HCT116 (cell line): ENCODE measurements around the gene STK25. TPM values are rescaled to one million over a fixed set of nuclear protein-coding genes. Genes with fewer than 3 reads are reported as not detected.

Source experiments
- ATAC-seq: fragments of 200-7000 bp; cut with Tn5 transposase; 2 replicates; pipeline ENCODE4 v1.9.1; 2020; ENCODE audit warnings: mild to moderate bottlenecking, moderate library complexity
- BruUV-seq: library from RNA; stranded (reverse); fragments of 400-500 nt; replicated peaks from 2 replicates; lab custom pipeline; 2021; lab: Mats Ljungman, UMichigan
- CTCF ChIA-PET: fragments of 300-600 bp; sonication (Branson Sonifier 250); formaldehyde crosslinking; loops from one replicate; lab custom pipeline; 2021; ENCODE audit warnings: antibody characterized with exemption; lab: Charles Lee
- POLR2A ChIA-PET: fragments of 300-600, 350-600 bp; sonication (Branson Sonifier 250); formaldehyde crosslinking; loops from one replicate; lab custom pipeline; 2021; ENCODE audit warnings: antibody characterized with exemption; lab: Charles Lee
- RAD21 ChIA-PET, 2 experiments: fragments of 300-600 bp; sonication (Branson Sonifier 250); formaldehyde crosslinking; loops; one replicate each; lab custom pipeline; 2023; ENCODE audit warnings: low total read pairs in 2 of 2; ENCODE audit not compliant: uncharacterized antibody in 2 of 2, unreplicated experiment in 2 of 2, low non-redundant PET in 1 of 2; lab: Charles Lee
- DNase-seq: peaks from one replicate; pipeline ENCODE4 v3.0.0-alpha.2; 2010; ENCODE audit warnings: low read depth, low spot score
- H2AFZ ChIP-seq: fragments of 200-600 bp; shearing (Covaris generic), sonication (generic); 2 replicates; pipeline ENCODE4 v1.6.1; 2017; ENCODE audit warnings: low read depth, mixed run types, mixed read lengths, antibody characterized with exemption, low read length; ENCODE audit not compliant: poor library complexity, severe bottlenecking
- H3K27ac ChIP-seq: 2 replicates; pipeline ENCODE4 v1.5.1; 2012; ENCODE audit warnings: low read depth, low read length
- H3K27me3 ChIP-seq: fragments of 200-600 bp; sonication (generic); 2 replicates; pipeline ENCODE4 v1.6.1; 2016; ENCODE audit warnings: mixed run types, low read length, mixed read lengths; ENCODE audit not compliant: insufficient read depth
- H3K36me3 ChIP-seq, 2 experiments: fragments of 200-500 bp in 1 of 2; fragments of 200-600 bp in 1 of 2; sonication (Bioruptor generic) in 1 of 2; sonication (generic) in 1 of 2; 2 replicates each; pipeline versions ENCODE4 v1.5.1 to v1.6.1; 2014 to 2016; ENCODE audit warnings: low read length in 2 of 2, inconsistent platforms in 1 of 2, mixed read lengths in 1 of 2, mixed run types in 1 of 2; ENCODE audit not compliant: insufficient read depth in 2 of 2, control insufficient read depth in 1 of 2
- H3K4me1 ChIP-seq, 2 experiments: fragments of 200-600 bp in 1 of 2; sonication (generic) in 1 of 2; 2 replicates each; pipeline versions ENCODE4 v1.5.1 to v1.6.1; 2012 to 2017; ENCODE audit warnings: low read length in 2 of 2, inconsistent platforms in 1 of 2, mild to moderate bottlenecking in 1 of 2, mixed read lengths in 1 of 2, mixed run types in 1 of 2, moderate library complexity in 1 of 2; ENCODE audit not compliant: insufficient read depth in 2 of 2, control insufficient read depth in 1 of 2
- H3K4me2 ChIP-seq: fragments of 200-600 bp; sonication (generic); 2 replicates; pipeline ENCODE4 v1.6.1; 2017; ENCODE audit warnings: mixed run types, low read length, mixed read lengths
- H3K4me3 ChIP-seq, 2 experiments: fragments of 200-600 bp in 1 of 2; sonication (generic) in 1 of 2; replicated peaks in 1 of 2; 2 replicates each; pipeline ENCODE4 v1.5.1; 2011 to 2016; ENCODE audit warnings: low read length in 2 of 2, control low read depth in 1 of 2, low read depth in 1 of 2, mild to moderate bottlenecking in 1 of 2, mixed read lengths in 1 of 2, mixed run types in 1 of 2
- H3K79me2 ChIP-seq: fragments of 200-600 bp; sonication (generic); 2 replicates; pipeline ENCODE4 v1.6.1; 2017; ENCODE audit warnings: mild to moderate bottlenecking, mixed run types, low read length, moderate library complexity, mixed read lengths; ENCODE audit not compliant: insufficient read depth
- H3K9ac ChIP-seq: fragments of 200-600 bp; sonication (generic); 2 replicates; pipeline ENCODE4 v1.6.1; 2016; ENCODE audit warnings: low read length, mixed read lengths
- H3K9me2 ChIP-seq: fragments of 200-600 bp; sonication (generic), shearing (Covaris generic); 2 replicates; pipeline ENCODE4 v1.6.1; 2017; ENCODE audit warnings: mixed run types, mild to moderate bottlenecking, moderate library complexity; ENCODE audit not compliant: insufficient read depth
- H3K9me3 ChIP-seq, 2 experiments: fragments of 200-500 bp in 1 of 2; fragments of 200-600 bp in 1 of 2; sonication (Bioruptor generic) in 1 of 2; sonication (generic) in 1 of 2; 2 replicates each; pipeline ENCODE4 v1.6.1; 2014 to 2017; ENCODE audit warnings: low read length in 2 of 2, mixed read lengths in 2 of 2, inconsistent platforms in 1 of 2, low read depth in 1 of 2, mild to moderate bottlenecking in 1 of 2, mixed run types in 1 of 2, moderate library complexity in 1 of 2; ENCODE audit not compliant: control insufficient read depth in 1 of 2, insufficient read depth in 1 of 2
- H4K20me1 ChIP-seq: fragments of 200-600 bp; sonication (generic), shearing (Covaris generic); 2 replicates; pipeline ENCODE4 v1.6.1; 2017; ENCODE audit warnings: mixed run types, mild to moderate bottlenecking, moderate library complexity; ENCODE audit not compliant: insufficient read depth
- CEBPB ChIP-seq: IDR thresholded peaks from 2 replicates; pipeline ENCODE4 v1.6.1; 2012; ENCODE audit warnings: low read depth
- EGR1 ChIP-seq: IDR thresholded peaks from 2 replicates; pipeline ENCODE4 v1.6.1; 2012; ENCODE audit warnings: low read depth
- ELF1 ChIP-seq: IDR thresholded peaks from 2 replicates; pipeline ENCODE4 v1.6.1; 2012; ENCODE audit warnings: low read depth, borderline replicate concordance
- FOSL1 ChIP-seq: IDR thresholded peaks from 2 replicates; pipeline ENCODE4 v1.6.1; 2012; ENCODE audit warnings: low read depth
- POLR2AphosphoS5 ChIP-seq: IDR thresholded peaks from 2 replicates; pipeline ENCODE4 v1.6.1; 2011; ENCODE audit warnings: mild to moderate bottlenecking, low read depth, low read length, moderate library complexity
- RAD21 ChIP-seq: IDR thresholded peaks from 2 replicates; pipeline ENCODE4 v1.6.1; 2012; ENCODE audit warnings: low read depth, mild to moderate bottlenecking
- YY1 ChIP-seq: IDR thresholded peaks from 2 replicates; pipeline ENCODE4 v1.6.1; 2011; ENCODE audit warnings: low read length, low read depth, moderate library complexity, mild to moderate bottlenecking; ENCODE audit not compliant: insufficient replicate concordance; ENCODE audit errors: extremely low read depth
- ZFX ChIP-seq: fragments of 450-650 bp; IDR thresholded peaks from 2 replicates; pipeline ENCODE4 v1.6.1; 2017
- ZNF274 ChIP-seq: fragments of 200-500 bp; sonication (Bioruptor generic); IDR thresholded peaks from 2 replicates; pipeline ENCODE4 v1.6.1; 2014; ENCODE audit warnings: mild to moderate bottlenecking, low read depth, low read length, inconsistent platforms
- intact Hi-C: fragments of 100-400 bp; cut with micrococcal nuclease; formaldehyde crosslinking; loops from 2 replicates; pipeline ENCODE4 v1.10.0; 2022
- total RNA-seq: library from RNA; stranded (reverse); gene quantifications from one replicate; pipeline ENCODE4 v1.2.1, GENCODE V29; 2021; ENCODE audit not compliant: unreplicated experiment
- TF ChIP-seq, protein P1 (sequence below): IDR thresholded peaks from 2 replicates; pipeline ENCODE4 v1.6.1; 2012; ENCODE audit warnings: low read depth
- TF ChIP-seq, protein P2 (sequence below): IDR thresholded peaks from 2 replicates; pipeline ENCODE4 v1.6.1; 2012
- TF ChIP-seq, protein P3 (sequence below), 3 experiments: fragments of 200-600 bp in 1 of 3; sonication (generic) in 1 of 3; IDR thresholded peaks in 2 of 3; conservative IDR thresholded peaks in 1 of 3; 2 replicates each; pipeline ENCODE4 v1.5.1; 2012 to 2017; ENCODE audit warnings: low read depth in 2 of 3, low read length in 2 of 3, antibody characterized with exemption in 1 of 3, borderline replicate concordance in 1 of 3, control low read depth in 1 of 3, mild to moderate bottlenecking in 1 of 3, mixed read lengths in 1 of 3, mixed run types in 1 of 3, moderate library complexity in 1 of 3; ENCODE audit not compliant: insufficient read depth in 1 of 3

The STK25 gene
- total RNA-seq, 1 experiment from 2014 or later = 160 TPM

DNA sequence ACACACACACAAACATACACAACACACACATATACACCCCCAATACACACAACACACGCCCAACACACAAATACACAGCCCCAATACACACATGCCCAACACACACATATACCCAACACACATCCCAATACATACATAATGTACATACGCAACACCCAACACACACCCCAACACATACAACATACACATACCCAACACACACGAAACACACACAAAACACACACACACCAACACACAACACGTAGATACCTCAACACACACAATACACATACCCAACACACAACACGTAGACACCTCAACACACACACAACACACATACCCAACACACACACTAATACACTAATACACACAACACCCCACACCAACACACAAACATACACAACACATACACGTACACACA lies 8.9 kb upstream of the STK25 start:
- ChIA-PET CTCF (no interaction called here), RAD21 (no interaction called here), POLR2A (no interaction called here)
- no peak overlapping the region for H3K9ac ChIP-seq
- H3K4me1 ChIP-seq = no peaks in the 10 kb centered on the region
- DNase-seq = no peak
- no peak overlapping the region for H3K4me3 ChIP-seq
- no peak overlapping the region for H3K4me2 ChIP-seq
- H3K27me3 ChIP-seq = no peaks in the 10 kb centered on the region
- H3K9me3 ChIP-seq = peaks cover 0 to 6% of the 10 kb centered on the region in 2 experiments; a peak in 1 of 4 replicates
- no peak overlapping the region for H3K27ac ChIP-seq
- no peaks in the 10 kb centered on the region for H3K79me2 ChIP-seq
- no peak for ATAC-seq
- no peaks in the 10 kb centered on the region for H3K9me2 ChIP-seq
- intact Hi-C loops = no loop called here
- BruUV-seq = no TSS peak
- H2AFZ ChIP-seq = no peak overlapping the region
- H3K36me3 ChIP-seq = no peaks in the 10 kb centered on the region
- no peak for TF ChIP-seq FOSL1
- H4K20me1 ChIP-seq = no peaks in the 10 kb centered on the region

DNA sequence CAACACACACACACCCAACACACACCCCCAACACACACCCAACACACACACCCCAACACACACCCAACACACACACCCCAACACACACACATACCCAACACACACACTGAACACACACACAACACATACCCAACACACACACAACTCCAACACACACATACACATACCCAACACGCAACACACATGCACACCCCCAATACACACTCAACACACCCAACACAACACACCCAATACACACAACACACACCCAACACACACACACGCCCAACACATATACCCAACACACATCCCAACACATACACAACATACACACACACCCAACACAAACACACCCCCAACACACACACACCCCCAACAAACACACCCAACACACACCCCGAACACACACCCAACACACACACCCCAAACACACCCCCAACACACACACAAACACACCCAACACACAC lies 8.2 kb upstream of the STK25 start:
- Histone ChIP-seq H3K27me3 (no peaks in the 10 kb centered on the region), H3K4me2 (no peak overlapping the region), H2AFZ (no peak overlapping the region), H3K79me2 (no peaks in the 10 kb centered on the region), H3K9me3 (peaks cover 0 to 6% of the 10 kb centered on the region in 2 experiments; a peak in 1 of 4 replicates), H3K4me3 (no peak overlapping the region), H3K27ac (no peak overlapping the region), H3K4me1 (no peaks in the 10 kb centered on the region), H4K20me1 (no peaks in the 10 kb centered on the region), H3K9me2 (no peaks in the 10 kb centered on the region), H3K9ac (no peak overlapping the region), H3K36me3 (no peaks in the 10 kb centered on the region)
- ChIA-PET RAD21 (no interaction called here), CTCF (no interaction called here), POLR2A (interaction anchor here (1.2 kb wide), 1 partner anchor 38 kb away, joined by 3 read pairs; no protein-coding TSS in a partner anchor)
- intact Hi-C loops = no loop called here
- ATAC-seq (no peak), DNase-seq (no peak)
- BruUV-seq = no TSS peak
- TF ChIP-seq CEBPB (no peak), RAD21 (no peak), ELF1 (no peak), YY1 (no peak), POLR2AphosphoS5 (no peak), FOSL1 (no peak), ZFX (no peak), ZNF274 (no peak), EGR1 (no peak)
- TF ChIP-seq, protein P1, sequence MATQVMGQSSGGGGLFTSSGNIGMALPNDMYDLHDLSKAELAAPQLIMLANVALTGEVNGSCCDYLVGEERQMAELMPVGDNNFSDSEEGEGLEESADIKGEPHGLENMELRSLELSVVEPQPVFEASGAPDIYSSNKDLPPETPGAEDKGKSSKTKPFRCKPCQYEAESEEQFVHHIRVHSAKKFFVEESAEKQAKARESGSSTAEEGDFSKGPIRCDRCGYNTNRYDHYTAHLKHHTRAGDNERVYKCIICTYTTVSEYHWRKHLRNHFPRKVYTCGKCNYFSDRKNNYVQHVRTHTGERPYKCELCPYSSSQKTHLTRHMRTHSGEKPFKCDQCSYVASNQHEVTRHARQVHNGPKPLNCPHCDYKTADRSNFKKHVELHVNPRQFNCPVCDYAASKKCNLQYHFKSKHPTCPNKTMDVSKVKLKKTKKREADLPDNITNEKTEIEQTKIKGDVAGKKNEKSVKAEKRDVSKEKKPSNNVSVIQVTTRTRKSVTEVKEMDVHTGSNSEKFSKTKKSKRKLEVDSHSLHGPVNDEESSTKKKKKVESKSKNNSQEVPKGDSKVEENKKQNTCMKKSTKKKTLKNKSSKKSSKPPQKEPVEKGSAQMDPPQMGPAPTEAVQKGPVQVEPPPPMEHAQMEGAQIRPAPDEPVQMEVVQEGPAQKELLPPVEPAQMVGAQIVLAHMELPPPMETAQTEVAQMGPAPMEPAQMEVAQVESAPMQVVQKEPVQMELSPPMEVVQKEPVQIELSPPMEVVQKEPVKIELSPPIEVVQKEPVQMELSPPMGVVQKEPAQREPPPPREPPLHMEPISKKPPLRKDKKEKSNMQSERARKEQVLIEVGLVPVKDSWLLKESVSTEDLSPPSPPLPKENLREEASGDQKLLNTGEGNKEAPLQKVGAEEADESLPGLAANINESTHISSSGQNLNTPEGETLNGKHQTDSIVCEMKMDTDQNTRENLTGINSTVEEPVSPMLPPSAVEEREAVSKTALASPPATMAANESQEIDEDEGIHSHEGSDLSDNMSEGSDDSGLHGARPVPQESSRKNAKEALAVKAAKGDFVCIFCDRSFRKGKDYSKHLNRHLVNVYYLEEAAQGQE = no peak
- TF ChIP-seq, protein P2, sequence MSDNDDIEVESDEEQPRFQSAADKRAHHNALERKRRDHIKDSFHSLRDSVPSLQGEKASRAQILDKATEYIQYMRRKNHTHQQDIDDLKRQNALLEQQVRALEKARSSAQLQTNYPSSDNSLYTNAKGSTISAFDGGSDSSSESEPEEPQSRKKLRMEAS = no peak
- TF ChIP-seq, protein P3, sequence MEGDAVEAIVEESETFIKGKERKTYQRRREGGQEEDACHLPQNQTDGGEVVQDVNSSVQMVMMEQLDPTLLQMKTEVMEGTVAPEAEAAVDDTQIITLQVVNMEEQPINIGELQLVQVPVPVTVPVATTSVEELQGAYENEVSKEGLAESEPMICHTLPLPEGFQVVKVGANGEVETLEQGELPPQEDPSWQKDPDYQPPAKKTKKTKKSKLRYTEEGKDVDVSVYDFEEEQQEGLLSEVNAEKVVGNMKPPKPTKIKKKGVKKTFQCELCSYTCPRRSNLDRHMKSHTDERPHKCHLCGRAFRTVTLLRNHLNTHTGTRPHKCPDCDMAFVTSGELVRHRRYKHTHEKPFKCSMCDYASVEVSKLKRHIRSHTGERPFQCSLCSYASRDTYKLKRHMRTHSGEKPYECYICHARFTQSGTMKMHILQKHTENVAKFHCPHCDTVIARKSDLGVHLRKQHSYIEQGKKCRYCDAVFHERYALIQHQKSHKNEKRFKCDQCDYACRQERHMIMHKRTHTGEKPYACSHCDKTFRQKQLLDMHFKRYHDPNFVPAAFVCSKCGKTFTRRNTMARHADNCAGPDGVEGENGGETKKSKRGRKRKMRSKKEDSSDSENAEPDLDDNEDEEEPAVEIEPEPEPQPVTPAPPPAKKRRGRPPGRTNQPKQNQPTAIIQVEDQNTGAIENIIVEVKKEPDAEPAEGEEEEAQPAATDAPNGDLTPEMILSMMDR (IDR thresholded peaks at IDR 0.05 in 2 of 3, conservative IDR thresholded peaks at IDR 0.05 in 1 of 3; ENCODE audit: borderline replicate concordance in 1 of 3, insufficient read depth in 1 of 3, low read depth in 2 of 3, low read length in 2 of 3) = no peak
